HEK293T (cell line): Measurements from ENCODE around the gene MGAT1.

ENCODE experiments used
- FOXM1 ChIP-seq: fragments of 450-650 bp; IDR thresholded peaks from 2 replicates; pipeline ENCODE4 v1.6.1; 2017; ENCODE audit warnings: mild to moderate bottlenecking, borderline replicate concordance
- ZNF384 ChIP-seq: fragments of 450-650 bp; IDR thresholded peaks from 2 replicates; pipeline ENCODE4 v1.6.1; 2016

DNA sequence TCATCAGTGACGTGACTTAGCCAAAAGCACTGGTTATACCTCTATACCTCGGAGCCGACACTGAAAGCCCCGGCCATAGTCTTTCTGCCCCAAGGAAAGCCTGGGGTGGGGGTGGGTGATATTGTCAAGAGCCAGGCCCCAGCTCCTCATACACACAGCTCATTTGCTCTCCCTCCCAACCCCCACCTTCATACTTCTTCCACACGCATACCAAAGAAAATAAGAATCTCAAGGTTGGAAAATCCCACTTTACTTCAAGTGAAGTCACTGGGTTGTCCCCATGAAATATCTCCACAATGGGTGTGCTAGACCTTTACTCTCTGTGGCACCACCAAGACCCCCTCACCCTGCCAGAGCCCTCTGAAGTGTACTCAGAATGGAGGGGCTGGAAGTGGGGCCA, 27.1 kb upstream of the MGAT1 start:
- TF ChIP-seq ZNF384 = no peak
- TF ChIP-seq FOXM1 = no peak
